Myometrial cell (primary cell): Measurements from ENCODE around the gene EGFR. TPM values are rescaled to one million over a fixed set of nuclear protein-coding genes. Genes with fewer than 3 reads are reported as not detected.

Source experiments
- total RNA-seq: library from RNA; depleted of rRNA; stranded (reverse); fragments of >200 nt; gene quantifications from 2 replicates; pipeline ENCODE4 v1.2.3, GENCODE V29; 2015

Gene EGFR
- total RNA-seq, result 33.5 and 34.9 TPM in 2 replicates

DNA sequence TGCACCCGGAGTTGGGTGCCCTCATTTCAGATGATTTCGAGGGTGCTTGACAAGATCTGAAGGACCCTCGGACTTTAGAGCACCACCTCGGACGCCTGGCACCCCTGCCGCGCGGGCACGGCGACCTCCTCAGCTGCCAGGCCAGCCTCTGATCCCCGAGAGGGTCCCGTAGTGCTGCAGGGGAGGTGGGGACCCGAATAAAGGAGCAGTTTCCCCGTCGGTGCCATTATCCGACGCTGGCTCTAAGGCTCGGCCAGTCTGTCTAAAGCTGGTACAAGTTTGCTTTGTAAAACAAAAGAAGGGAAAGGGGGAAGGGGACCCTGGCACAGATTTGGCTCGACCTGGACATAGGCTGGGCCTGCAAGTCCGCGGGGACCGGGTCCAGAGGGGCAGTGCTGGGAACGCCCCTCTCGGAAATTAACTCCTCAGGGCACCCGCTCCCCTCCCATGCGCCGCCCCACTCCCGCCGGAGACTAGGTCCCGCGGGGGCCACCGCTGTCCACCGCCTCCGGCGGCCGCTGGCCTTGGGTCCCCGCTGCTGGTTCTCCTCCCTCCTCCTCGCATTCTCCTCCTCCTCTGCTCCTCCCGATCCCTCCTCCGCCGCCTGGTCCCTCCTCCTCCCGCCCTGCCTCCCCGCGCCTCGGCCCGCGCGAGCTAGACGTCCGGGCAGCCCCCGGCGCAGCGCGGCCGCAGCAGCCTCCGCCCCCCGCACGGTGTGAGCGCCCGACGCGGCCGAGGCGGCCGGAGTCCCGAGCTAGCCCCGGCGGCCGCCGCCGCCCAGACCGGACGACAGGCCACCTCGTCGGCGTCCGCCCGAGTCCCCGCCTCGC, at the start of gene EGFR:
TSS of gene EGFR (plus strand) at position 657 of the 830 bp plus-strand sequence. CDS start 261 bp downstream, outside the sequence.

